Hematopoietic multipotent progenitor cell treated with erythropoietin and hydrocortisone succinate and interleukin-3 and kit ligand, for 8 days (in vitro differentiated cells): ENCODE data around the gene MYO9A.
"Not testable (repeated sequence)": the region's sequence is repeated elsewhere in the genome, so short reads cannot be mapped to it uniquely, and the experiment has no call there.

Source experiments
- DNase-seq: peaks from one replicate; pipeline ENCODE4 v3.0.0-alpha.2; 2015

Gene MYO9A

DNA sequence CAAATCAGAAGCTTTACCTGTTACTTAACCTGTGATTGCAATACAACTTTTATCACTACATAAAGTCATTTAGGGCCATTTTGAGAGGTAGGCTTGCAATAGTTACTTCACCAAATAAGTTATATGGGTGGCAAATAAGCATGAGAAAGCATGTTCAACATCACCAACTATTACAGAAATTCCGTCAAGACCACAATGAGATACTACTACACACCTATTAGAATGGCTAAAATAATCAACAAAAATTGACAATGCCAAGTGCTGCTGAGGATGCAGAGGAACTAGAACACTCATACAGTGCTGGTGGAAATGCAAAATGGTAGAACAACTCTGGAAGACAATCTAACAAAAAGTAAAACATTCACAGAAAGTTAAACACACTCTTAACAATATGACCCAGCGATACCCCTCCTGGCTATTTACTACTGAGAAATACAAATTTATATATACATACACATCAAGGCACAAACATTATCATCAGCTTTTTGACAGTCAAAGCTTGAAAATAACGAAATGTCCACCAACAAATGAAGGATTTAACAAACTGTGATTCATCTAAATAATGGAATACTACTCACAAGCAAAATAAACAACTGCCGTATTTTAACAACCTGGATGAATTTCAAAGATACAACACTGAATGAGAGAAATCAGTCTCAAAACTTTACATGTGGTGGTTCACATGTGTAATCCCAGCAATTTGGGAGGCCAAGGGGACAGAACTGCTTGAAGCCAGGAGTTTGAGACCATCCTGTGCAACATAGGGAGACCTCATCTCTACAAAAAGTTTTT is 82.9 kb downstream of the MYO9A start:
- DNase-seq = no peak

DNA sequence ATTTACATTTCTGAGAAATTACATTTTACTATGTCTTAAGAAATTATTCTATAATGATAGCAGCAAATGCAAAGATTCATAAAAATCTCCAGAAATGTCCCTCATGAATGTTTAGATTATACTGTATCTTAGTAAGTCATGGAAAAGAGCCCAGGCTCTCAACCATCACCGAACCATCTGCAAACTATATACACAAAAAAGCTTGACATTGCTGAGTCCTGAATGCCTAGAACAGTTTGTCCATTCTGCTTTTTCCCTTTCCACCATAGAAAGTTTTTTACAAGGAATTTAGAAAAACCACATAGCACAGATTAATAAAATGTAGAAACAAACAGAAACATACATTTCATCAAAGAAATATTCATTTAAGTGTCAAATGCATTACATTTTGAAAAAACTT is 83.6 kb downstream of the MYO9A start:
- no peak for DNase-seq

DNA sequence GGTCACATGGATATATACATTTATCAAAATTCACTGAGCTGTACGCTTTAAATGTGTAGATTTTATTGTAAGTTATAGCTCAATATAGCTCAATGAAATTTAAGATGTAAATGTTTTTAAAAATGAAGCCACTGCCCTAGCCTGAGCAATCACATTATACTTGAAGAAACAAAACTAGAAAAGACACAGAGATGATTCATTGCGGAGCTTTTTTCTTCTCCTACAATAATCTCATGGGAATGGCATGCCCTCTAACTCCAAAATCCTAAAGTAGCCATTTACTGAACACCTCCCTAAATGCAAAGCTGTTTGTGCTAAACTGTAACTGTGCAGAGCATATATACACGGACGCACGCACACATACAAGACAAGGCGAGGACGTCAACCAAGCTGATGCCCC is 84.2 kb downstream of the MYO9A start:
- DNase-seq = no peak

DNA sequence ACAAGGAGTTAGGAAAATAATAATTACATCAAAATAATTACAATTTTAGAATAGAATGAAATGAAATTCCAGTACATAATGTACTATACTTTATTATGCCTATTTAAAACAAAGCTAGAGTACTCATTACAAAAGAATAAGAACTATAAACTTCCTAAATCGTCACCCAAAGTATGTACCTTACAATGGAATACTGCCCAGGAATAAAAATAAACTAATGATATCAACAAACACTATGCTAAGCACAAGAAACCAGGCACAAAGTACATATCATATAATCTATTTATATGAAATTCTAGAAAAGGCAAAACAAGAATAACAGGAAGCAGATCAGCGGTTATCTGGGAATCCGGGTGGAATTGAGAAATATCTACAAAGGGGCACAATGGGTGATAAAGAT is 84.7 kb downstream of the MYO9A start:
- no peak for DNase-seq

DNA sequence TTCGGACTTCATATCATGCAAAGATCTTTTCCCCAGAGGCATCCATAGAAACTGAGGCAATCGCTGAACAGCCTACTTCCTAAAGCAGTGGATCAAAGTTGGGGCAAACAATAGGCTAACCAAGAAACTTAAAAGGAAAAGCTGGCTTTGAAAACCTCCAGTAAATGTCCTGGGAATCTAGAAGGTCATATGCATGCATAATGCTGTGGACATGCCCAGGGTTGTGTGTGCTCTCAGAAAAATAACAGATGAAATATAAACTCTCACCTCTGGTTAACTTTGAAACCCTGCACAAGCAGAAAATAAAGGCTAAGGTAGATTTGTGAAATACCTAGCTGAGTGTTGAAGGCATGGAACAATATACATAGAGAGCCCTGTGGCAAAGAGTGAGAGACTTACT is 96.3 kb downstream of the MYO9A start:
- DNase-seq = no peak

DNA sequence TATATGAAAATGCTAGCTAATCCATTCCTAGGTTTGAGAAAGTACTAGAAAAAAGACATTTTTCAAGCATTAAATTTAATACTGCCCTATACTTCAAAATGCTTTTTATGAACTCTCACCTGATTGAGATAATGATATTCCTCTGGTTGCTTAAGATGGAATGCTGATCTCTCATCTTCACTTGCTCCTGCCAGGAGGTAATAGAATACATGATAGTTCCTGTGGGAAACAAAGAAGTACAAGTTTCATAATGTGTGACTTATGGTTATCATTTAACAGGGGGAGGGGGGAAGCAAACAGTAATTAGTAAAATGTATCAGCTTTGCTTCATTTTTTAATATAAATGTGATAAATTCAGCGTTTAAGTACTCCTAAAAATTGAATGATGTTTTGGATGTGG is 97.2 kb downstream of the MYO9A start:
- no peak for DNase-seq

DNA sequence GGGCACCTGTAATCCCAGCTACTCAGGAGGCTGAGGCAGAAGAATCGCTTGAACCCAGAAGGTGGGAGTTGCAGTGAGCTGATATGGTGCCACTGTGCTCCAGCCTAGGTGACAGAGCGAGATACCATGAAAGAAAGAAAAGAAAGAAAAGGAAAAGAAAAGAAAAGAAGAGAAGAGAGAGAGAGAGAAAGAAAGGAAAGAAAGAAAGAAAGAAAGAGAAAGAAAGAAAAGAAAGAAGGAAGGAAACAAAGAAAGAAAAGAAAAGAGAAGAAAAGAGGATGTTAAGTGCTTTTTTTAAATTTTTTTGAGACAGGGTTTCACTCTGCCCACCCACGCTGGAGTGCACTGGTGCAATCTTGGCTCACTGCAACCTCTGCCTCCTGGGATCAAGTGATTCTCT is 103.4 kb downstream of the MYO9A start:
- not testable (repeated sequence) for DNase-seq

DNA sequence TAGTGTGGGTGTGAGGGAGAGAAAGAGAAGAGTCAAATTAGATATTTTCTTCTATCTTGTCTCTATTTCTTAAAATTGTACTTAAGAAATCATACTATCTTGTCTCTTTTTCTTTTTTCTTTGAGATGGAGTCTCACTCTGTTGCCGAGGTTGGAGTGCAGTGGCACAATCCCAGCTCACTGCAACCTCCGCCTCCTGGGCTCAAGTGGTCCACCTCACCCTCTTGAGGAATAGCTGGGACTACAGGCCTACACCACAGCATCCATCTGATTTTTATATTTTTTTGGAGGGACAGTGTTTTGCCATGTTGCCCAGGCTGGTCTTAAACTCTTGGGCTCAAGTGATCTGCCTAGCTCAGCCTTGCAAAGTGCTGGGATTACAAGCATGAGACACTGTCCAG is 104.2 kb downstream of the MYO9A start:
- DNase-seq = no peak

DNA sequence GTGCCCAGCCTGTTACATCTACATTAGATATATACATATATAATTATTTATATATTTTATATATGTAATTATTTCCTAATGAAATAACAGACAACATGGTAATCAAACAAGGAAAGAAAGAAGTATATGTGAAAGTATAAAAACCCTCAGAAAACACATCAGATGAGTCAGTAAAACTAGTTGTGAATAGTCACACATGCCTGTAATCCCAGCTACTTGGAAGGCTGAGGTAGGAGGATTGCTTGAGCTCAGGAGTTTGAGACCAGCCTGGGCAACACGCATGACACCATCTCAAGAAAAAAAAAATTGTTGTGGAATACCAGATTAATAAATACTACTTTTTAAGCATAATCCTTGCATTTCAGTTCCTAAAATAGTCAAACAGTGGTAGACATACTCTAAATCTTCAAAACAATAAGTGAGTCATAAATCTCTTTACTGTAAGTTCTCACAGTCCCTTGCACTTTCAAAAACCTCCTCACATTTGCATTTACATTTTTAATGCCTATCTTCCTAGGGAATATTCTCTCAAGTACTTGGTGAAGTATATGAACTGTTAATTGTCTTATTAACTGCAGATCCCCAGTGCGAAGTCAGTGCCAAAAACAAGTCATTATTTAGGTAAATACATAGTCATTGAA is 106.5 kb downstream of the MYO9A start:
- DNase-seq = no peak

DNA sequence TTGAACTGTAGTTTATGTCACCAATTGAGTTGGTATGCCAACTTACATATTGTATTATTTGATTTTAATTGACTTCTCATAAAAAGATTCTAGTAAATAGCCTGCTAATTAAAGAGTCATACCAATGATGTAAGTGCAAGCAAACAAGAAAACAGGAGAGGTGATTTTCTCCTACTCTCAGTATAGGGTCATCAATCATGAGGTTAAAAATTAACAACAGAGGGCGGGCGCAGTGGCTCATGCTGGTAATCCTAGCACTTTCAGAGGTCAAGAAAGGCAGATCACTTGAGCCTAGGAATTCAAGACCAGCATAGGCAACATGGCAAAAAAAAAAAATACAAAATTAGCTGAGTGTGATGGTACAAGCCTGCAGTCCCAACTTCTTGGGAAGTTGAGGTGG is 108.7 kb downstream of the MYO9A start:
- no peak for DNase-seq

DNA sequence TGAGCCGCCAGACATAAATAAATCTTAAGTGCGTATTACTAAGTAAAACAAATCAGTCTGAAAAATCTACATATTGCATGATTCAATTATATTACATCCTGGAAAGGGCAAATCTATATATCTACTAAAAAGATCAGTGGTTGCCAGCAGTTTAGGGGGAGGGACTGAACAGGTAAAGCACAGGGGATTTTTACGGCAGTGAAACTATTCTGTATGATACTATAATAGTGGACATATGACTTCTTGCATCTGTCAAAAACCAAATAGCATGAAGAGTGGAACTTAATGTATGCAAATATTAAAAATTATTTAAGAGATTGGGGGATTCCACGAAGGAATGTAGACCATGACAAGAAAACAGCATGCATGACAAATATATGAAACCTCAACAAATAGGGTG is 111.6 kb downstream of the MYO9A start:
- no peak for DNase-seq

DNA sequence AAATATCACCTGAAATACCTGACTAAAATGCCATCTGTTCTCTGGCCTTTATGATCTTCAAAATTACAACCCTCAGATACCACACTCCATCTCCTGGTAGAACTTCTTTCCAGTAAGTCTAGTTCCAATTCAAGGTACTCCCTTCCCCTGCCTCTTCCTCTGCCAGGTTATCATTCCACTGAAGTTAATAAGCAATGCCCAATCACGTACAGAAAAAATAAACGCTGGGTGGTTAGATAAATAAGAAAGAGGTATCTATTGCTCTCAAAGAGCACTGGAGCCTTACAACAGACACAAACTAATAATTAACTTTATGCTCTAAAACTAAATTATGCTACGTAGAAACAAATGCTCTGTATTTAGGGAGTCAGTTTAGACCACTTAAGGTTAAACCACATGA is 112.5 kb downstream of the MYO9A start:
- DNase-seq = no peak

DNA sequence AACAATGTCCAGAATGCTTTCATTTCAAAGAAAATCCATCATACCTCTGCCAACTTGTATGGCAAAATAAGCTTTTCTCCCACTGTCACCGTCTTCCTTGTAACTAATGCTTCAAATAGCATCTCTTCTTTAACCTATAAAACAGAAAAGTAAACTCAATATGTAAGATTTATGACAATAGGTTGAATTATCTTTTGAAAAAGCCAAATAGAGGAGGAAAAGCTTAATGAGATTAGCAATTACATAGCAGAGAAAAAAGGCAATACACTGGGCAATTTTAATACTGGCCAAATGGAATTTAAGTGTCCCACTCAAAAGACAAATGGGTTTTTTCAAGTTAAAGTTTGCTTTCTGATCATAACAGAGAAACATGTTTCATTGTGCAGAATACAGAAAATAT is 118.1 kb downstream of the MYO9A start:
- no peak for DNase-seq

DNA sequence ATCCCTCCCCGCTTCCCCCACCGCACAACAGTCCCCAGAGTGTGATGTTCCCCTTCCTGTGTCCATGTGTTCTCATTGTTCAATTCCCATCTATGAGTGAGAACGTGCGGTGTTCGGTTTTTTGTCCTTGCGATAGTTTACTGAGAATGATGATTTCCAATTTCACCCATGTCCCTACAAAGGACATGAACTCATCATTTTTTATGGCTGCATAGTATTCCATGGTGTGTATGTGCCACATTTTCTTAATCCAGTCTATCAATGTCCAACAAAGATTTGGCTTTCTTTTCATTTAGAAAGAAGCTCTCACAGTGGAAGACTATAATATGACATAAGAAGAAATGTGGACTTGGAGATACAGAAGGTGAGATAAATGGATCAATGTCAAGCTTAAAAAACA is 119.2 kb downstream of the MYO9A start:
- not testable (repeated sequence) for DNase-seq

DNA sequence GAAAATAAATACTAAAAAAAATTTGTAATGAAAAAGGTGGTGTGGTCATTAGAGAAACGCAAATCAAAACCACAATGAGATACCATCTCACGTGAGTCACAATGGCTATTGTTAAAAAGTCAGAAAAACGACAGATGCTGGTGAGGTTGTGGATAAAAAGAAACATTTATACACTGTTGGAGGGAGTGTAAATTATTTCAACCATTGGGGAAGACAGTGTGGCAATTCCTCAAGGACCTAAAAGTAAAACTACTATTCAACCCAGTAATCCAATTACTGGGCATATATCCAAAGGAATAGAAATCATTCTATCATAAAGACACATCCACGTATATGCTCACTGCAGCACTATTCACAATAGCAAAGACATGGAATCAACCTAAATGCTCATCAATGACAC is 120.3 kb downstream of the MYO9A start:
- DNase-seq = no peak

DNA sequence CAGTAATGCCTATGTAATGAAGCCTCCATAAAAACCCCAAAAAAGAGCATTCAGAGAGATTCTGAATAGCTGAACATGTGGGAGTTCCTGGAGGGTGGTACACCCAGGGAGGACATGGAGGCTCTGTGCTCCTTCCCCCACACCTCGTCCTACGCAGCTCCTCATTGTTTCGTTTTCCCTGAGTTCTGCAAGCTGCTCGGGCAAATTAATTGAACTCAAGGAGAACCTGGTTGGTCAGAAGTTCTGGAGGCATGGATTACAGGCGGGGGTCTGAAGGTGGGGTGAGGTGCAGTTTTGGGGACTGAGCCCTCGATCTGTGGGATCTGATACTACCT is 142.2 kb downstream of the MYO9A start:
- DNase-seq = no peak

DNA sequence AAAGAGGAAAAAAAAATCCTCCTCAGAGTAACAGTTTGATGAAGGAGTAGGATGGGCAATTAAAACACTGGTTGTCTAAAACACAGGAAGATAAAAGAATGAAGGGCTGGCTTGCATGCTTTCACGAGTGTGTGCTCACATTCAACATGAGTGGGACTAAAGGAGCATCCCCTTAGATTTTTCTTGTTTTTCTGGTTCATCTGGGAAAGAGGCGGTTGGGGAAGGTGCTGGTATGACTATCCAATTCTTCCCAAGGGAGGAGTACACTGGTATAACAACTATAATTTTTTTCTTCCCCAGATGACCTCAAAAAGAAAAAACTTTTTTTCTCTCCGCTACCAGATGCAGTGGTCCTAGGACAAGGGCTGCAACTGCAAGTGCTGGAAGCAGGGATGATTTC is 143.7 kb downstream of the MYO9A start:
- no peak for DNase-seq

DNA sequence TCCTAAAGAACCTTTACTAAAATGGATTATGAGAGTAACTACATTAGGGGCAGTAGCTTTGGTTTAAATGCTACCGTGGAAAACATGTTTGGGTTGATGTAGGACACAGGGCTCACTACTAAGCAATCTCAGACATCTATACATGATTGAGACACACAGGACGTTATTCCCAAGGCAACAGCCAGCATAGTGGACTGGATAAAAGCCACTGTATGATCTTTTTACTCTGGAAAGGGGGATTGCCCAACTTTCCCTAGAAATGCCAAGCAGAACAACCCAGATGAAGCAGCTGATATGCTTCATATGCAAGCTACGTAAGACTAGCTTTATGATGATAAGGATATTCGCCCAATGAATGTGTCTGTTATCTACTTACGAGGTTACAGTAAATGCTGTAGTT is 144.6 kb downstream of the MYO9A start:
- no peak for DNase-seq

DNA sequence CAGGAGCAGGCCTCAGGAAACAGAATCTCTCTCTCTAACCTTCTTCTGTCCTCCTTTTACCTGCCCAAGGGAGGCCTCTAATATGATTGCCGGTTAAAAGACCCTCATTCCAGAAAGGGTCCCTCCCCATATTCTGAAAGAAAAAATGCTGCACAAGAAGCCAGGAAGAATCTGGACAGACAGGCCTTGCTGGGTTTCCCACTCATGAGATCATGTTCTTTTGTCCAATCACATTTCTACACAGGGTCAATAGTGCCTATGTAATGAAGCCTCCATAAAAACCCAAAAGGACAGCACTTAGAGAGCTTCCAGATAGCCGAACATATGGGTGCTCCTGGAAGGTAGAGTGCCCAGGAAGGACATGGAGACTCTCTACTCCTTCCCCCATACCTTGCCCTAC is 146.0 kb downstream of the MYO9A start:
- no peak for DNase-seq

DNA sequence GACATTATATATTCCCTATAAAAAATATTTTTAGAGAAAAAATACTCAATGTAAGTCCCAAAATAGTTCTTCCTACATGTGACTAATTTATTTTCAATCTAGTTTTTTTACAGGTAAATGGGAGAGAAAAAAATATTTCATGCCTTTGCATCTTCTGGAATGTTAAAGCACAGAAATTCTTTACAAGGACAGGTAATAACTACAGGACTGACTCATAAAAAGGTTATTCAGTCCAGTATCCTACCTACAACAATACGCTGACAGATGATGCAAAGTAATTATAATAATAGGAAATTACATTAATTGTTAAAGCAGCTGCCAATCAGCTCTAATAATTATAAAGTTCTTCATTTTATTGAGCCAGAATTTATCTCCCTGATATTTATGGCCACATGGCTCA is 147.5 kb downstream of the MYO9A start:
- DNase-seq = no peak

DNA sequence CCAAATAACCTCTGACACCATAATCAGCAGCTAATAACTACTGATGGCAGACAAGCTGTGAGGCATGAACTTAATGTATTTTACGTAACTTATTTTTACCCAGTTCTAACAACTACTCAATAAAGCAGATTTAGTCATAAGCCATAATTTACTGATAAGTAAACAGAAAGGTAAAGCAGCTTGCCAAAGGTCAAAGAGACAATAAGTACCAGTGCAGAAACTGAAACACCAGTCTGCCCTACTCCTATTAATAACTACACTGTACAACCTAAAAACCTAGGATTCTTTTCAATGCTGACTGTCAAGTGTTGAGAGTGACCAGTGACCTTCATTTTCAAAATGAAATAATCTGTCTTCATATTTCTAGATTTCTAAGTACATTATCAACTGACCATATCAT is 155.4 kb downstream of the MYO9A start:
- DNase-seq = no peak

DNA sequence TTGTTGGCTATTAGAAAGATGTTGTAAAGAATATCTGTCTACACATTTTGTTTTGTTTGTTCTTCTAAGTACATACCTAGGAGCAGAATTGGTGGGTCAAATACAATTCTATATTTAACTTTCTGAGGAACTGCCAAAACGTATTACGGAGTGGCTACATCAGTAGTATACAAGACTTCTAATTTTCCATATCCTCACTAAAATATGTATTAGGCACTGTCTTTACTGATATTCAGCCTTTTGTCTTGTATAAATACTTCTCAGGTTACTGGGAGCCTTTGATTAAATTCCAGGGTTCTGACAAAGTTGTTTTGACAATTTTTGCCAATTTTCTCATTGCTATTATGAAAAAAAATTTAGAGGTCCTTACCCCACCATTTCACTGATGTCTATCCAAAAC is 160.9 kb downstream of the MYO9A start:
- no peak for DNase-seq

DNA sequence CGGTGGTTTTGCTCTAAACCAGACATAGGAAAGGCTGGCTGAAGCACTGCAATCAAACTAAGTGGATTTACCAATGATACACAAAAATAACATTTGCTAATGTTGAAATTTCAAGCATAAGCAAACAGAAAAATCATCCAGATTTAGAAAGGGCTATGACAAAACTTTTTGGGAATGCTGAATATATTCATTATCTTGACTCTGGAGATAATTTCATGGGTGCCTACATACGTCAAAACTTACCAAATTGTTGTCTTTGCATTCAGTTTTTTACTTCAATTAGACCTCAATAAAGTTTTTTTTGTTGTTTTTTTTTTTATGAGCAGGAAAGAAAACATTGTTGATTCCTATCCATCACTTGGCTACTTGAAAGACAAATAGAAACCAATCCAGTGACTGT is 166.8 kb downstream of the MYO9A start:
- no peak for DNase-seq

DNA sequence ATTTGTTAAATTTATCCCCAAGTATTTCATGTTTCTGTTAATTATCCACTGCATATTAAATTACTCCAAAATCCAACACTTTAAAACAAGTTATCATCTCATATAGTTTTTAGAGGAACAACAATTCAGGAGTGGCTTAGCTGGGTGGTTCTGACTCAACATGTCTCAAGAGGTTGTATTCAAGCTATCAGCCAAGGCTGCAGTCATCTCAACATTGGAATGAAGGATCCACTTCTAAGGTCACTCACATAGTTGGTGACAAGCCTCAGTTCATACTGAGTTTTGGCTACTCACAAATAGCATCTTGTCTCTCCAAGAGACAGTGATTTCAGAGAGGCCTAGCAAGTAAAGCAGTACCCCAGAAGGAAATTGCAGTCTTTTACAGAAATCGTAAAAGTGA is 172.9 kb downstream of the MYO9A start:
- no peak for DNase-seq

DNA sequence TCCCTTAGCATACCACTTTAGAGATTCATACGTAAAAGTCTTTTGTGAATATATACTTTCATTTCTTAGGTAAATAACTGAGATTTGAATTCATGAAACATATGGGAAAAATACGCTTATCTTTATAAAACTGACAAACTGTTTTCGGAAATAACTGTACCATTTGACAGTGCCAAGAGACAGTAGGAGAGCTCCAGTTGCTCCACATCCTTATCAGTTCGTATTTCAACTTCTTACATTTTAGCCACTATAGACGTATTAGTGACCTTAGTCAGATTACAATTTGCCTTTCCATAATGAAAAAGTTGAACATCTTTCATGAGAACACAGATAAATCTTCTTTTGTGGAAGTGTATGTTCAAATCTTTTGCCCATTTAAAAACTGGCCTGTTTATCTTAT is 174.1 kb downstream of the MYO9A start:
- DNase-seq = no peak
